ENCODE data around the gene PRKCZ.

The PRKCZ gene

GRCh38 chr1:2214541-2215241, 164.5 kb downstream of the PRKCZ start:
- DNase-seq = no peak

DNA sequence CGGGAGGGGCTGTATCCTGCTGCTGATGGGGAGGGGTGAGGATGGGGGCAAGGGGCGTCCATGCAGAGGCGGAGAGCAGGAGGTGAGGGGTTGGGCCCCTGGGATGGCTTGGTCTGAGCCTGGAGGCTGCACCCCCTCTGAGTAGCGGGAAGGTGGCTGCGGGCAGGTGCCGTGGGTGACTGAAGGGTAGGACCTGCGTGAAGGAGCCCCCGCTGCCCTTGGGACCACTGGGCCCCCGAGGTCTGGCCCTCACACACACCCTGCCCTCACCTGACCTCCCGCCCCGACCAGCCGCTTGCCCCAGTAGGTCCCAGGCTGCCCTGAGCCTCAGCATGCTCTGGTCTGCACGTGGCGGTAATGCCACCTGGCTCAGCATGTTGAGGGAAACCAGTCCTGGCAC, 165.1 kb downstream of the PRKCZ start:
- no peak for DNase-seq

GRCh38 chr1:2215909-2216766, 165.9 kb downstream of the PRKCZ start:
- DNase-seq = no peak

DNA sequence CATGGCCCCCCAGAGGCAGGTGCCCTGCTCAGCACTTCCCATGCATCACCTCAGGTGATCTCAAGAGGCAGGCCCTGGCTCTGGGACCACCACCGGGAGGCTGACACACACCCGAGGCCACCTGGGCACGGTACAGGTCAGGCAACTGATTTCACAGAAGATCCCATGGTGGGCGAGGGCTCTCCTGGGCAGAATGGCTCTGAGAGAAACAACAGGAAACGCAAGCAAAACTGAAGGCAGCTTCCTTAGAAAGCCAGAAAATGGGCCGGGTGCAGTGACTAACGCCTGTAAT, 166.5 kb downstream of the PRKCZ start:
- DNase-seq = no peak

DNA sequence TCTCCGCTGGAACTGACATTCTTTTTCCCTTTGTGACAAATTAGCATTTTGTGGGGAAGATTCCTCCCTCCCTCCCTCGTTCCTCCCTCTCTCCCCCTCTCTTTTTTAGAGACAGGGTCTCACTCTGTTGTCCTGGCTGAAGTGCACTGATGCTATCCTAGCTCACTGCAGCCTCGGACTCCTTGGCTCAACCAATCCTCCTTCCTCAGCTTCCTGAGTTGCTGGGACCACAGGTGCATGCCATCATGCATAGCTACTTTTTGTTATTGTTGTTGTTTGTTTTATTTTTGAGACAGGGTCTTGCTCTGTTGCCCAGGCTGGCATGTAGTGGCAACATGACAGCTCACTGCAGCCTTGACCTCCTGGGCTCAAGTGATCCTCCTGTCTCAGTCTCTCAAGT, 171.1 kb downstream of the PRKCZ start:
- DNase-seq = no peak

DNA sequence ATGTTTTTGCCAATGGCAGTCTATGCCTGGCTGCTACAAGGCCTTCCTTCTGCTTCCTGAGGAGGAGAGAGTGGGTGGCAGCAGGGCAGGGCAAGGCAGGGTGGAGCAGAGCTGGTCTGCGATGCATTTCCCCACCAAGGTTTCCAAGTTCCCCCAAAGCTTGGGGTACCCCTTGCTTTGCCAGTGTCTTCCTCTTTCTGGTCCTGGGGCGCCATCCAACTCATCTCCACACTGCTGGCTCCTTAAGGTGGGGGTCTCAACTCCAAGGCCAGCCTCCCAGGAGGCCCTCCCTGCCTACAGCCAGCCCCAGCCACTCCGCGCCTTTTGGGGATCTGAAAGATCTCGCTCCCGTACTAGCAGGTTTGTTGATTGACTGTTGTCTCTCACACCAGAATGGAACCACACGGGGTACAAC, 174.0 kb downstream of the PRKCZ start:
- peak; percentile 38 for DNase-seq

DNA sequence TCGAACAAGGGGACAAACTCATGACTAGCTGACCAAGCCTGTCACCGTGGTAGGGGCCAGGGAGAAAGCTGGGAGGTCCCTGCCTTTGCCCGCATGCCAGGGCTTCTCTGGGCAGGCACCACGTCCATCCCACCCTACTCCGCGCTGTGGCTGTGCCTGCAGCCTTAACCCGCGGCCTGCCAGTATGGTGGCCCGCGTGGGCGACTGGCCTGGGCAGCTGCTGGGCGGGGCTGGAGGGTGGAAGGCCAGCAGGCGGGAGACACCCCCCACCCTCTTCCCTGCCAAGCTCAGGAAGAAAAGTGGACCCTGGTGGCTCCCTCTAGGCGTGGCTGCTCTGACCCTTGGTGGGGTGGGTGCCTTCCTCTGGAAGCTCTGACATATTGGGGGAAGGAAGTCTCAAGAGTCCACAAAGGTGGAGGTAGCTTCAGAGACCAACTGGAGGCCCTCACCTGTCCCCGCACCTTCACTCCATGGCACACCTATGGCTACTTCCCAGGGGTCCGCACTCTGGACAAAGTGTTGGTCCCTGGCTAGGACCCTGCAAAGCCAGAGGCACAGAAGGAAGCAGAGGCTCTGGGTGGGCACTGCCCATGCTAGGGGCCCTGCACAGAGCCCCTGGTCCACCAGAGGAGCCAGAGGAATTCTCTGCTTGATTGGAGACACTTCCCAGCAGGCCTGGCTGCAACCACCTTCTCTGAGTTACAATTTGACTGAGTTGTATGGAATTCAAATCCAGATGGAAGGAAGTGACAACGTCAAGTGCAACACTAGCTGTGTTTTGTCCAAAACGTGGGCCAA, 174.6 kb downstream of the PRKCZ start:
- DNase-seq = no peak

DNA sequence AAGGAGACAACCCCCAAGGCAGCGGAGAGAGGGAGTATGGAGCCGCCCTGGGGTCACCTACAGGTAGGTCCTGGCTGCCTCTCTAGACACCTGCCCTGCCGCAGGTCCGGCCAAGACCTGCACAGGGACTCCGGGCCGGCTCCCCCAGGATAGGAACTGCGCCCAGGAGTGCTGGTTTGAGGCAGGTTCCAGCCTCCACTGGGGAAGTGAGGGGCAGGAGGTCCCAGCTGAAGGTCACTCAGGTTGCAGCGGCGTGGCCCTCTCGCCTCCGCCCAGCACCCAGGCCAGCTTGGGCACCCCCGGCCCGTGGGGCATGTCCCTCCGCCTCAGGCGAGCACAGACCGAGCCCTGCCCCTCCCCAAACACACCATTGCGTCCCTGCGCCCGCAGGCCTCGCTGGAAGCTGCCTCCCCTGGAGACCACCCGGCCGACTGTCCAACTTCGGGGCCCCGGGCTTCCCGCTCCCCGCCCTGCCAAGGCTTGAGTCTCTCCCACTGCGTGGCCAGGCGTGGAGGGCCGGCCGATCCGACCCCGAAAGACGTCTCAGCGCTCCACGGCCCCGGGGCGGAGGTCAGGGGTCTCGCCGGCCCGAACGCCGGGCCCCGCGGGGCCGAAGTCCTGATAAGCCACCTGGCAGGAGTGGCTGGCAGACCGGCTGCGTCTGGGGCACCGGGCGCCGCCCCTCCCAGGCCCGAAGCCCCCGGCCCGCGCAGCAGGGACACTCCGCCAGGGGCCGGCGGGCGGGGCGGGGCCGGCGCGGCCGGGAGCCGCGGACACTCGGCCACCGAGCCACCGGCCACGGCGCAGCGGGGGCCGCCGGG, 176.5 kb downstream of the PRKCZ start:
- DNase-seq = no peak

GRCh38 chr1:2227346-2228156, 177.3 kb downstream of the PRKCZ start:
- DNase-seq = peak; percentile 100

- no peak for DNase-seq
Measured at GRCh38 chr1:2228157-2228594, 178.0 kb downstream of the PRKCZ start, which contains the start of gene SKI. SKI (plus strand) TSS chr1:2228319; CDS start chr1:2228767, 448 bp downstream.

- no peak for DNase-seq
Measured at GRCh38 chr1:2228694-2229036, 178.5 kb downstream of the PRKCZ start.

GRCh38 chr1:2229037-2229864, 179.0 kb downstream of the PRKCZ start:
- peak; percentile 81 for DNase-seq

DNA sequence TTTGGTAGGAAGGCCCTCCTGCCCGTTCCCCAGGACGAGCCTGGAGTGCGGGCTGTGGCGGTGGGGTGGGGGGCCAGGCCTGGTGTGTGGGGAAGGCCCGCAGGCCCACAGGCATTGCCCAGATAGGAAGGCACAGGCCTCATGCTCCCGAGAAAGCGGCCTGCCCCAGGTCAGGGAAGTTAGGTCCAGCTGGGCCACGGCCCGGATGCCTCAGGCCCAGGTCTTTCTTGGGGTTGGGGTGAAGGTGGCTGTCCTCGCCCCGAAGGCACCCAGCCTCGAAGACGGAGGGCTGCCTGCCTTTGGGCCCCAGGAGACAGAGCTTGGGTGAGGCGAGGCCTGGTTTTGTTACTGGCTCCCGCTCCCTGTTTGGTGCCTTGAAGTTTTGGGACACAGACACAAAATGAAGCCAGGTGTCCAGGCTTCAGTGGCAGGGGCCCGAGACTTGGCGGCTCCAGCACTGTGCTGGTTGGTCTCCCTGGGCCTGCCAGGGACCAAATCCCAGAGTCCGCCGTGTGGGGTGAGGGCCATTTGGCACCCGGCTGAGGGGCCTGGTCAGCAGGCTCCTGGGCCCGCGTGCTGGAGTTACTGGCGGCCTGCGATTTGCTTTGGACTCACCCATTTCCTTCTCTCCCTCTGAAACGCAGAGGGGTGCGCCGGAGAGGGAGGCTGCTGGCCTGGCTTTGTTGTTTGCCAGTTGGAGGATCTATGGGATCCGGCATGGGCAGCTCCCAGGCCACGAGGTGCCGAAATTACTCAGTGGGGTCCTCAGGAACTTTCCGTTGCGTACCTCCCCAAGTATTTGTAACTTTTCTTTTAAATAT, 179.9 kb downstream of the PRKCZ start:
- DNase-seq = no peak

DNA sequence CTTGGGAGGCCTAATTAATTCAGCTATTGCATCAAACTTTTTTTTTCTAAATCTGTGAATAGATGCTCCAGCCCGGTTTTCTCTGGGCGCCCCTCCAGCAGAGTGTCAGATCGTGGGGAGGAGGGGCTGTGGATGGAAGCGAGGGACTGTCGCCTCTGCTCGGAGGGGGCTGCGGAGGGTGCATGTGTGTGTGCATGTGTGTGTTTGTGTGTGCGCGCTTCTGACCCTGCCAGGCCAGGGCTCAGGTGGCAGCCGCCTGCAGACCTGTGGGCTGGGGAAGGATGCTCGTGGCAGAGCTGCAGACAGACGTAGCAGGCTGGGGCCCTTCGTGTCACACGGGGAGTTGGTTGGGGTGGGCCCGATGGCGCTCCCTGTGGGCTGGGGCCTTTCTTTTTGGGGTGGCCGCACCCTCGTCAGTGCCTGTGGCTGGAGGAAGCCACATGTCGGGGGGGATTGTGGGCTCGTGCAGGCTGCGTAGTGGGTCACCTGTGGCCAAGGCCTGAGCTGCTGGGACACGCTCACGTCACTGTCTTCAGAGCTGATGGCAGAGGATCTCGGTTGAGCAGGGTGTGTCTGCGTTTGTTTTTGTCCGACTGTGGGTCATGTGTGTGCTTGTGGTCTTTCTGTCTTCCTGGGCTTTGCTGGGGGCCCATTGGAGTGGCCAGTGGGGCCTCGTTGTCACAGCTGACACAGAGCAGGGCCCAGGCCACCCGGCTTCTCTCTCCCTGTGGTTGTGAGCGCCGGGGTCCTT, 180.7 kb downstream of the PRKCZ start:
- no peak for DNase-seq

DNA sequence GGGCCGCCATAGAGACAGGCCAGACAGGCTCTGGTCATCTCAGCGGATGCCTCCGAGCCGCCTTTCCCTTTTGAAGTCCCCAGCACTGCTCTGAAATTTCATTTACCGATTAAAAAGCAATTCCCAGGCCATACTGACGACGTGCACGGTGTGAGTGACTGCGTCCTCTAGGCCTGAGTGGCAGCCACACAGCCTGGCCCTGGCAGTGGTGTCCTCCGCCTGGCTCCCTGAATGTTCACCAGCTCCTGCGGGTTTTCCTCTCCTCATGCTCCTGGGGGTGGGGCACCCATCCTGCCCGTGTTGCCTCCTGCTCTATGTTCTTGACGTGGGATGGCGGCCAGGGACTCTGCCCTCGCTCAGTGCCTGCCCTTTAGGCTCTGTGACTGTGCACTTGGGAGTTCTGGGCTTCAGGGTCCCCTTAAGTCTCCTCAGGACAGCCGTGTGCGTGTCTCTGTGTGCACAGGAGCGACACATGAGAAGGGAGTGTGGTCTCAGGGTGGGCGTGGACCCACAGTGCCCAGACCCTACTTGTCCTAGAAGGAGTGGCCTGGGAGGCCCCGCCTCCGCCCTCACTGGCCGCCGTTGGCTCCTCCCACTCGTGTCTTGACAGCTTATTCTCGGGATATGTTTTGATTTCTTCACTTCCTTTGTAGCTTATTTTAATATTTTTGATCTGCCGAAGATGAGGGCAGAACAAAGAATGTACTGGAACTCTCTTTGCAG, 181.5 kb downstream of the PRKCZ start:
- no peak for DNase-seq

- DNase-seq = no peak
Measured at GRCh38 chr1:2232255-2232915, 182.2 kb downstream of the PRKCZ start.

DNA sequence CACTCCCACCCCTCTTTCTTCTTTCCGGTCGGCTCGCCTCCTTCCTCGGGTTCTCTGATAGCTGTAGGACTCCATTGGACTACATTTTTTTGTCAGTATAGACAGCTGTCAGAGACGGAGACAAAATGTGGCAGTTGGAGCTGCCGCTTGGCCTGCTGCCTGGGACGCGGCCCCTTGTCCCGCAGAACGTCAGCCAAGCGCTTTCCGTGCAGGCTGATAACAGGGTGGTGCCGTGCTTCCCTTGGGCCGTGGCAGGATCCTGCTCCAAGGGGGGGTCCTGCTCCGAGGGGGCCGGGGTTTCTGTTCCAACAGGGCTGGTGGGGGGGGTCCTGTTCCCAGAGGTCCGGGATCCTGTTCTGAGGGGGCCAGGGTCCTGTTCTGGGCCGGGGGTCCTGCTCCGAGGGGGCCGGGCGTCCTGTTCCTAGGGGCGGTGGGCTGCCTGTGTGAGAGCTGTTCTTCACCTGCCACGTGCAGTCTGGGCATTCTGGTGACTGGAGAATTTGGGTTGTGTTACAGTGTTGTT, 182.8 kb downstream of the PRKCZ start:
- DNase-seq = no peak

GRCh38 chr1:2233468-2233867, 183.3 kb downstream of the PRKCZ start:
- DNase-seq = no peak

All from suppressor macrophage treated with lipopolysaccharide for 4 hours (primary cell).